Ishikawa (cell line): Measurements from ENCODE around the gene AGFG1.

Experiments
- CREB1 ChIP-seq: IDR thresholded peaks from 2 replicates; pipeline ENCODE4 v1.6.1; 2012; ENCODE audit warnings: low read depth
- EGR1 ChIP-seq: IDR thresholded peaks from 2 replicates; pipeline ENCODE4 v1.6.1; 2012
- EP300 ChIP-seq: IDR thresholded peaks from 2 replicates; pipeline ENCODE4 v1.6.1; 2012; ENCODE audit warnings: borderline replicate concordance
- FOXM1 ChIP-seq: IDR thresholded peaks from 2 replicates; pipeline ENCODE4 v1.6.1; 2012; ENCODE audit warnings: low read depth, borderline replicate concordance
- NFIC ChIP-seq: IDR thresholded peaks from 2 replicates; pipeline ENCODE4 v1.6.1; 2012
- TAF1 ChIP-seq: IDR thresholded peaks from 2 replicates; pipeline ENCODE4 v1.6.1; 2012; ENCODE audit warnings: low read depth, mild to moderate bottlenecking
- TCF12 ChIP-seq: IDR thresholded peaks from 2 replicates; pipeline ENCODE4 v1.6.1; 2012; ENCODE audit warnings: low read depth
- TEAD4 ChIP-seq: IDR thresholded peaks from 2 replicates; pipeline ENCODE4 v1.6.1; 2012
- ZBTB7A ChIP-seq: IDR thresholded peaks from 2 replicates; pipeline ENCODE4 v1.6.1; 2012; ENCODE audit warnings: low read depth
- TF ChIP-seq, protein P1 (sequence below): IDR thresholded peaks from 2 replicates; pipeline ENCODE4 v1.6.1; 2012
- TF ChIP-seq, protein P2 (sequence below): IDR thresholded peaks from 2 replicates; pipeline ENCODE4 v1.6.1; 2012; ENCODE audit warnings: low read depth, mild to moderate bottlenecking

- no peak for TF ChIP-seq FOXM1
- no peak for TF ChIP-seq CREB1
- TF ChIP-seq TCF12: no peak
- TF ChIP-seq, protein P1, sequence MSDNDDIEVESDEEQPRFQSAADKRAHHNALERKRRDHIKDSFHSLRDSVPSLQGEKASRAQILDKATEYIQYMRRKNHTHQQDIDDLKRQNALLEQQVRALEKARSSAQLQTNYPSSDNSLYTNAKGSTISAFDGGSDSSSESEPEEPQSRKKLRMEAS: no peak
- no peak for TF ChIP-seq EP300
- TF ChIP-seq TAF1: no peak
- TF ChIP-seq, protein P2, sequence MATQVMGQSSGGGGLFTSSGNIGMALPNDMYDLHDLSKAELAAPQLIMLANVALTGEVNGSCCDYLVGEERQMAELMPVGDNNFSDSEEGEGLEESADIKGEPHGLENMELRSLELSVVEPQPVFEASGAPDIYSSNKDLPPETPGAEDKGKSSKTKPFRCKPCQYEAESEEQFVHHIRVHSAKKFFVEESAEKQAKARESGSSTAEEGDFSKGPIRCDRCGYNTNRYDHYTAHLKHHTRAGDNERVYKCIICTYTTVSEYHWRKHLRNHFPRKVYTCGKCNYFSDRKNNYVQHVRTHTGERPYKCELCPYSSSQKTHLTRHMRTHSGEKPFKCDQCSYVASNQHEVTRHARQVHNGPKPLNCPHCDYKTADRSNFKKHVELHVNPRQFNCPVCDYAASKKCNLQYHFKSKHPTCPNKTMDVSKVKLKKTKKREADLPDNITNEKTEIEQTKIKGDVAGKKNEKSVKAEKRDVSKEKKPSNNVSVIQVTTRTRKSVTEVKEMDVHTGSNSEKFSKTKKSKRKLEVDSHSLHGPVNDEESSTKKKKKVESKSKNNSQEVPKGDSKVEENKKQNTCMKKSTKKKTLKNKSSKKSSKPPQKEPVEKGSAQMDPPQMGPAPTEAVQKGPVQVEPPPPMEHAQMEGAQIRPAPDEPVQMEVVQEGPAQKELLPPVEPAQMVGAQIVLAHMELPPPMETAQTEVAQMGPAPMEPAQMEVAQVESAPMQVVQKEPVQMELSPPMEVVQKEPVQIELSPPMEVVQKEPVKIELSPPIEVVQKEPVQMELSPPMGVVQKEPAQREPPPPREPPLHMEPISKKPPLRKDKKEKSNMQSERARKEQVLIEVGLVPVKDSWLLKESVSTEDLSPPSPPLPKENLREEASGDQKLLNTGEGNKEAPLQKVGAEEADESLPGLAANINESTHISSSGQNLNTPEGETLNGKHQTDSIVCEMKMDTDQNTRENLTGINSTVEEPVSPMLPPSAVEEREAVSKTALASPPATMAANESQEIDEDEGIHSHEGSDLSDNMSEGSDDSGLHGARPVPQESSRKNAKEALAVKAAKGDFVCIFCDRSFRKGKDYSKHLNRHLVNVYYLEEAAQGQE: no peak
- no peak for TF ChIP-seq TEAD4
- TF ChIP-seq ZBTB7A: no peak
- no peak for TF ChIP-seq EGR1
- no peak for TF ChIP-seq NFIC
These were observed 28.3 kb downstream of the AGFG1 start for GRCh38 chr2:227500301-227500630.
